ENCODE results near the gene KIAA1217. TPM values are rescaled to one million over a fixed set of nuclear protein-coding genes. Genes with fewer than 3 reads are reported as not detected.
A peak's percentile ranks its signal among the peaks of the same experiment; 100 is the strongest.

Gene KIAA1217
- polyA plus RNA-seq, 1 of the 3 experiments (the other 2 are of a cell fraction), result 7.2 TPM

- Histone ChIP-seq H3K4me2 (peak overlapping the region; percentile 63; the same call in 1 of the 2 replicates), H3K4me1 (ENCODE audit: control insufficient read depth in 1 of 2, insufficient read depth in 2 of 2, low read depth in 1 of 2, low read length in 1 of 2) (peaks cover 27 to 46% of the 10 kb centered on the region in 2 experiments), H3F3A (replicated peaks; ENCODE audit: insufficient read depth) (peaks cover 28% of the 10 kb centered on the region), H3K9ac (peak overlapping the region; percentile 43; the same call in 1 of the 2 replicates), H2AFZ (ENCODE audit: low read depth) (peak overlapping the region; percentile 79), H3K27me3 (ENCODE audit: insufficient read depth) (no peaks in the 10 kb centered on the region), H3K27ac (ENCODE audit: low read depth in 2 of 2, low read length in 1 of 2) (peak overlapping the region; percentile 71 to 84; a peak in 3 of 4 replicates), H4K20me1 (ENCODE audit: insufficient read depth) (no peaks in the 10 kb centered on the region), H3K36me3 (replicated peaks in 1 of 2; ENCODE audit: control insufficient read depth in 1 of 2, insufficient read depth in 2 of 2, low read length in 1 of 2) (no peaks in the 10 kb centered on the region), H3K79me2 (ENCODE audit: insufficient read depth) (no peaks in the 10 kb centered on the region), H3K4me3 (ENCODE audit: low read depth in 2 of 2, low read length in 1 of 2) (peak overlapping the region in 1 of 2 experiments; percentile 25; a peak in 2 of 4 replicates), H3K9me3 (no peaks in the 10 kb centered on the region), H3K9me2 (no peaks in the 10 kb centered on the region)
- ChIA-PET POLR2A (no interaction called here), CTCF (no interaction called here)
- TF ChIP-seq GATA2 (CRISPR knock-in tag; IDR thresholded peaks at IDR 0.05) (no peak), RXRA (IDR thresholded peaks at IDR 0.05; ENCODE audit: borderline replicate concordance, low read depth) (no peak), CHD2 (IDR thresholded peaks at IDR 0.05; ENCODE audit: low read length, partially characterized antibody) (no peak), MEF2A (IDR thresholded peaks at IDR 0.05; ENCODE audit: borderline replicate concordance, low read depth) (no peak), CTCF (IDR thresholded peaks at IDR 0.05) (no peak), FOXM1 (IDR thresholded peaks at IDR 0.05; ENCODE audit: low read depth) (no peak), NFIC (IDR thresholded peaks at IDR 0.05; ENCODE audit: borderline replicate concordance) (no peak), POLR2AphosphoS5 (IDR thresholded peaks at IDR 0.05; ENCODE audit: low read depth, low read length) (no peak), SIN3A (IDR thresholded peaks at IDR 0.05; ENCODE audit: borderline replicate concordance, low read depth, low read length) (no peak), TAF1 (IDR thresholded peaks at IDR 0.05; ENCODE audit: borderline replicate concordance, low read depth, low read length) (no peak), MAX (IDR thresholded peaks at IDR 0.05; ENCODE audit: low read depth) (no peak), RFX5 (IDR thresholded peaks at IDR 0.05; ENCODE audit: low read length) (no peak), FOSL2 (IDR thresholded peaks at IDR 0.05; ENCODE audit: borderline replicate concordance, low read depth) (no peak), EP300 (IDR thresholded peaks at IDR 0.05; ENCODE audit: borderline replicate concordance in 1 of 2, low read depth in 1 of 2, low read length in 1 of 2) (no peak), TCF12 (IDR thresholded peaks at IDR 0.05) (no peak), SMC3 (IDR thresholded peaks at IDR 0.05; ENCODE audit: low read depth, low read length) (no peak), MXI1 (IDR thresholded peaks at IDR 0.05; ENCODE audit: low read depth, low read length) (no peak)
- TF ChIP-seq, protein P1, sequence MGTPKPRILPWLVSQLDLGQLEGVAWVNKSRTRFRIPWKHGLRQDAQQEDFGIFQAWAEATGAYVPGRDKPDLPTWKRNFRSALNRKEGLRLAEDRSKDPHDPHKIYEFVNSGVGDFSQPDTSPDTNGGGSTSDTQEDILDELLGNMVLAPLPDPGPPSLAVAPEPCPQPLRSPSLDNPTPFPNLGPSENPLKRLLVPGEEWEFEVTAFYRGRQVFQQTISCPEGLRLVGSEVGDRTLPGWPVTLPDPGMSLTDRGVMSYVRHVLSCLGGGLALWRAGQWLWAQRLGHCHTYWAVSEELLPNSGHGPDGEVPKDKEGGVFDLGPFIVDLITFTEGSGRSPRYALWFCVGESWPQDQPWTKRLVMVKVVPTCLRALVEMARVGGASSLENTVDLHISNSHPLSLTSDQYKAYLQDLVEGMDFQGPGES (IDR thresholded peaks at IDR 0.05; ENCODE audit: low read depth, low read length), result no peak
- TF ChIP-seq, protein P2, sequence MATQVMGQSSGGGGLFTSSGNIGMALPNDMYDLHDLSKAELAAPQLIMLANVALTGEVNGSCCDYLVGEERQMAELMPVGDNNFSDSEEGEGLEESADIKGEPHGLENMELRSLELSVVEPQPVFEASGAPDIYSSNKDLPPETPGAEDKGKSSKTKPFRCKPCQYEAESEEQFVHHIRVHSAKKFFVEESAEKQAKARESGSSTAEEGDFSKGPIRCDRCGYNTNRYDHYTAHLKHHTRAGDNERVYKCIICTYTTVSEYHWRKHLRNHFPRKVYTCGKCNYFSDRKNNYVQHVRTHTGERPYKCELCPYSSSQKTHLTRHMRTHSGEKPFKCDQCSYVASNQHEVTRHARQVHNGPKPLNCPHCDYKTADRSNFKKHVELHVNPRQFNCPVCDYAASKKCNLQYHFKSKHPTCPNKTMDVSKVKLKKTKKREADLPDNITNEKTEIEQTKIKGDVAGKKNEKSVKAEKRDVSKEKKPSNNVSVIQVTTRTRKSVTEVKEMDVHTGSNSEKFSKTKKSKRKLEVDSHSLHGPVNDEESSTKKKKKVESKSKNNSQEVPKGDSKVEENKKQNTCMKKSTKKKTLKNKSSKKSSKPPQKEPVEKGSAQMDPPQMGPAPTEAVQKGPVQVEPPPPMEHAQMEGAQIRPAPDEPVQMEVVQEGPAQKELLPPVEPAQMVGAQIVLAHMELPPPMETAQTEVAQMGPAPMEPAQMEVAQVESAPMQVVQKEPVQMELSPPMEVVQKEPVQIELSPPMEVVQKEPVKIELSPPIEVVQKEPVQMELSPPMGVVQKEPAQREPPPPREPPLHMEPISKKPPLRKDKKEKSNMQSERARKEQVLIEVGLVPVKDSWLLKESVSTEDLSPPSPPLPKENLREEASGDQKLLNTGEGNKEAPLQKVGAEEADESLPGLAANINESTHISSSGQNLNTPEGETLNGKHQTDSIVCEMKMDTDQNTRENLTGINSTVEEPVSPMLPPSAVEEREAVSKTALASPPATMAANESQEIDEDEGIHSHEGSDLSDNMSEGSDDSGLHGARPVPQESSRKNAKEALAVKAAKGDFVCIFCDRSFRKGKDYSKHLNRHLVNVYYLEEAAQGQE (IDR thresholded peaks at IDR 0.05; ENCODE audit: low read depth, low read length), result no peak
- TF ChIP-seq, protein P3, sequence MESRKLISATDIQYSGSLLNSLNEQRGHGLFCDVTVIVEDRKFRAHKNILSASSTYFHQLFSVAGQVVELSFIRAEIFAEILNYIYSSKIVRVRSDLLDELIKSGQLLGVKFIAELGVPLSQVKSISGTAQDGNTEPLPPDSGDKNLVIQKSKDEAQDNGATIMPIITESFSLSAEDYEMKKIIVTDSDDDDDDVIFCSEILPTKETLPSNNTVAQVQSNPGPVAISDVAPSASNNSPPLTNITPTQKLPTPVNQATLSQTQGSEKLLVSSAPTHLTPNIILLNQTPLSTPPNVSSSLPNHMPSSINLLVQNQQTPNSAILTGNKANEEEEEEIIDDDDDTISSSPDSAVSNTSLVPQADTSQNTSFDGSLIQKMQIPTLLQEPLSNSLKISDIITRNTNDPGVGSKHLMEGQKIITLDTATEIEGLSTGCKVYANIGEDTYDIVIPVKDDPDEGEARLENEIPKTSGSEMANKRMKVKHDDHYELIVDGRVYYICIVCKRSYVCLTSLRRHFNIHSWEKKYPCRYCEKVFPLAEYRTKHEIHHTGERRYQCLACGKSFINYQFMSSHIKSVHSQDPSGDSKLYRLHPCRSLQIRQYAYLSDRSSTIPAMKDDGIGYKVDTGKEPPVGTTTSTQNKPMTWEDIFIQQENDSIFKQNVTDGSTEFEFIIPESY (IDR thresholded peaks at IDR 0.05; ENCODE audit: borderline replicate concordance, low read depth), result no peak
- DNase-seq, result no peak
- WGBS (ENCODE audit: low lambda C conversion rate), result 40% methylated on average over 3 of the region's 3 CpGs
These were observed 240.9 kb downstream of the KIAA1217 start for GRCh38 chr10:24449769-24450310.
